ENCODE measurements around the gene CS. TPM values are rescaled to one million over a fixed set of nuclear protein-coding genes. Genes with fewer than 3 reads are reported as not detected.

The CS gene
- total and polyA plus RNA-seq, 3 donors from 2014 or later, result 63.8 to 70.2 (median 67.8) TPM

- no peak overlapping the region for H3K27ac ChIP-seq
- no peaks in the 10 kb centered on the region for H3K9me3 ChIP-seq
- peaks cover 15% of the 10 kb centered on the region for H3K4me1 ChIP-seq
- intact Hi-C loops (cut with DNase I; ENCODE audit: low total_unique reads), result no loop called here
- no peaks in the 10 kb centered on the region for H3K36me3 ChIP-seq (ENCODE audit: low read depth, missing control alignments)
- TF ChIP-seq, protein P1, sequence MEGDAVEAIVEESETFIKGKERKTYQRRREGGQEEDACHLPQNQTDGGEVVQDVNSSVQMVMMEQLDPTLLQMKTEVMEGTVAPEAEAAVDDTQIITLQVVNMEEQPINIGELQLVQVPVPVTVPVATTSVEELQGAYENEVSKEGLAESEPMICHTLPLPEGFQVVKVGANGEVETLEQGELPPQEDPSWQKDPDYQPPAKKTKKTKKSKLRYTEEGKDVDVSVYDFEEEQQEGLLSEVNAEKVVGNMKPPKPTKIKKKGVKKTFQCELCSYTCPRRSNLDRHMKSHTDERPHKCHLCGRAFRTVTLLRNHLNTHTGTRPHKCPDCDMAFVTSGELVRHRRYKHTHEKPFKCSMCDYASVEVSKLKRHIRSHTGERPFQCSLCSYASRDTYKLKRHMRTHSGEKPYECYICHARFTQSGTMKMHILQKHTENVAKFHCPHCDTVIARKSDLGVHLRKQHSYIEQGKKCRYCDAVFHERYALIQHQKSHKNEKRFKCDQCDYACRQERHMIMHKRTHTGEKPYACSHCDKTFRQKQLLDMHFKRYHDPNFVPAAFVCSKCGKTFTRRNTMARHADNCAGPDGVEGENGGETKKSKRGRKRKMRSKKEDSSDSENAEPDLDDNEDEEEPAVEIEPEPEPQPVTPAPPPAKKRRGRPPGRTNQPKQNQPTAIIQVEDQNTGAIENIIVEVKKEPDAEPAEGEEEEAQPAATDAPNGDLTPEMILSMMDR (IDR thresholded peaks at IDR 0.05), result no peak
- no peak for TF ChIP-seq POLR2A (IDR thresholded peaks at IDR 0.05)
- no peak for DNase-seq
- 69 to 84% methylated on average over 13 of the region's 13 CpGs for WGBS, 2 donors
- H3K27me3 ChIP-seq, result no peaks in the 10 kb centered on the region
- H3K4me3 ChIP-seq, result no peak overlapping the region
These were observed 57.1 kb downstream of the CS start for GRCh38 chr12:56242986-56243385.

- H3K4me1 ChIP-seq, result peaks cover 15% of the 10 kb centered on the region
- H3K36me3 ChIP-seq (ENCODE audit: low read depth, missing control alignments), result no peaks in the 10 kb centered on the region
- H3K9me3 ChIP-seq, result no peaks in the 10 kb centered on the region
- no peak overlapping the region for H3K4me3 ChIP-seq
- TF ChIP-seq POLR2A (IDR thresholded peaks at IDR 0.05), result no peak
- TF ChIP-seq, protein P1 (IDR thresholded peaks at IDR 0.05), result no peak
- H3K27me3 ChIP-seq, result no peaks in the 10 kb centered on the region
- whole genome bisulfite sequencing, 2 donors, result 68 to 73% methylated on average over 9 of the region's 9 CpGs
- no peak overlapping the region for H3K27ac ChIP-seq
- intact Hi-C loops (cut with DNase I; ENCODE audit: low total_unique reads), result no loop called here
- no peak for DNase-seq
These were observed 58.5 kb downstream of the CS start for GRCh38 chr12:56241424-56242303.

DNA sequence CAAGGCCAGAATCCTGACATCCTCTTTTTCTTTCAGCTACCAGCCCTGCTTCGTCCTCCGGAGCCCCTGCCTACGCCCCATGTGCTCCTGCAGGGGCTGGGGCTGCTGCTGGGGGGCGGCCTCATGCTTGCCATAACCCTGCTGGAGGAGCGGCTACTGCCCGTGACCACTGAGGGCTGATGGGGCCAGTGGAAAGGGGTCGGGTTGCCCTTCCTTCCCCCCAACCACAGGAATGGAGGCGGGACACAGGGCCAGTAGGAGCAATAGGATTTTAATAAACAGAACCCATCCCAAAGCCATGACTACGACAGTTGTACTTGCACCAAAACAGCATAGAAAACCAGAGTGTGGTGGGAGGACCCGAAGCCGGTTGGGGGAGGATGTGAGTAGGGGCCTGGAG is 62.6 kb downstream of the CS start:
- no peaks in the 10 kb centered on the region for H3K36me3 ChIP-seq (ENCODE audit: low read depth, missing control alignments)
- no peaks in the 10 kb centered on the region for H3K4me1 ChIP-seq
- 73 to 80% methylated on average over 10 to 11 of the region's 11 CpGs for WGBS, 2 donors
- no peaks in the 10 kb centered on the region for H3K27me3 ChIP-seq
- H3K9me3 ChIP-seq, result no peaks in the 10 kb centered on the region
- intact Hi-C loops (cut with DNase I; ENCODE audit: low total_unique reads), result no loop called here
- TF ChIP-seq POLR2A (IDR thresholded peaks at IDR 0.05), result no peak
- TF ChIP-seq, protein P1 (IDR thresholded peaks at IDR 0.05), result no peak
- no peak overlapping the region for H3K4me3 ChIP-seq
- no peak for DNase-seq
- H3K27ac ChIP-seq, result no peak overlapping the region

- TF ChIP-seq, protein P1 (IDR thresholded peaks at IDR 0.05), result no peak
- TF ChIP-seq POLR2A (IDR thresholded peaks at IDR 0.05), result no peak
- Histone ChIP-seq H3K36me3 (ENCODE audit: low read depth, missing control alignments) (no peaks in the 10 kb centered on the region), H3K27ac (no peak overlapping the region), H3K27me3 (no peaks in the 10 kb centered on the region), H3K4me1 (no peaks in the 10 kb centered on the region), H3K4me3 (no peak overlapping the region), H3K9me3 (no peaks in the 10 kb centered on the region)
- 65 to 78% methylated on average over 2 to 5 of the region's 5 CpGs for WGBS, 2 donors
- intact Hi-C loops (cut with DNase I; ENCODE audit: low total_unique reads), result no loop called here
- no peak for DNase-seq
These were observed 63.1 kb downstream of the CS start for GRCh38 chr12:56236985-56237384.

DNA sequence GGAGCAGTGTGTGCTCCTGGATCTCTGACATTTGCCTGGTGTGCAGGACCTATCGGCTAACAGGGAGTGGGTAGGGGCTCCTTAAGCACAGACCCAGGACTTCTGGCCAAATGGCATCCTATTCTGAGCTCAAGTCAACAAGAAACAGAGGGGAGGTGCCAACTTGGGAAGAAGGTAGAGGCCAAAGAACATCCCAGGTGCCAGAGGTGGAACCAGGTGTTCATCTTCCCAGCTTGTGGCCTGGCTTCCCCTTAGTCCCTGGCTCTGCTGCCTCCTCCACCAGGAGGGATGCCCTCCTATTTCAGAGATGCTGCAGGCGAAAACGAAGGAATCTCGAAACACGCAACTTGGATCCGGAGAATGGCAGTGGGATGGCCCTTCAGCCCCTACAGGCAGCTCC is 64.0 kb downstream of the CS start:
- DNase-seq, result no peak
- no peaks in the 10 kb centered on the region for H3K4me1 ChIP-seq
- H3K4me3 ChIP-seq, result no peak overlapping the region
- intact Hi-C loops (cut with DNase I; ENCODE audit: low total_unique reads), result no loop called here
- no peak overlapping the region for H3K27ac ChIP-seq
- no peaks in the 10 kb centered on the region for H3K36me3 ChIP-seq (ENCODE audit: low read depth, missing control alignments)
- H3K9me3 ChIP-seq, result no peaks in the 10 kb centered on the region
- no peaks in the 10 kb centered on the region for H3K27me3 ChIP-seq
- TF ChIP-seq, protein P1 (IDR thresholded peaks at IDR 0.05), result no peak
- no peak for TF ChIP-seq POLR2A (IDR thresholded peaks at IDR 0.05)
- WGBS, 2 donors, result 92 to 98% methylated on average over 6 of the region's 6 CpGs

All from testis (tissue), 3 donors.